Fibroblast of lung (primary cell): ENCODE results near the gene JAK2. TPM values are rescaled to one million over a fixed set of nuclear protein-coding genes. Genes with fewer than 3 reads are reported as not detected.
"Not testable (repeated sequence)": the region's sequence is repeated elsewhere in the genome, so short reads cannot be mapped to it uniquely, and the experiment has no call there.

Experiments used
- DNase-seq, 2 donors: peaks; one replicate each; pipeline versions ENCODE4 v3.0.0 to v3.0.0-alpha.2; 2010; ENCODE audit warnings: low read depth in 2 of 2
- H2AFZ ChIP-seq: 2 replicates; pipeline ENCODE4 v1.5.1; 2012; ENCODE audit warnings: low read length, control low read depth, inconsistent platforms
- H3K27ac ChIP-seq: 2 replicates; pipeline ENCODE4 v1.5.1; 2011; ENCODE audit warnings: low read length, control low read depth; ENCODE audit not compliant: insufficient read depth
- H3K27me3 ChIP-seq: 2 replicates; pipeline ENCODE4 v1.5.1; 2011; ENCODE audit warnings: mild to moderate bottlenecking, low read length; ENCODE audit not compliant: control insufficient read depth, insufficient read depth
- H3K36me3 ChIP-seq: 2 replicates; pipeline ENCODE4 v1.5.1; 2011; ENCODE audit warnings: low read length; ENCODE audit not compliant: control insufficient read depth, insufficient read depth
- H3K4me1 ChIP-seq: 2 replicates; pipeline ENCODE4 v1.5.1; 2011; ENCODE audit warnings: low read length; ENCODE audit not compliant: control insufficient read depth, insufficient read depth; ENCODE audit errors: extremely low read depth
- H3K4me2 ChIP-seq: 2 replicates; pipeline ENCODE4 v1.5.1; 2011; ENCODE audit warnings: low read length, control low read depth; ENCODE audit not compliant: insufficient read depth; ENCODE audit errors: extremely low read depth
- H3K4me3 ChIP-seq, 4 experiments: fragments of 200-600 bp in 1 of 4; sonication (generic) in 1 of 4; replicated peaks in 1 of 4; 2 replicates each; pipeline ENCODE4 v1.5.1; 2011 to 2016; ENCODE audit warnings: low read length in 4 of 4, low read depth in 3 of 4, mild to moderate bottlenecking in 3 of 4, control low read depth in 2 of 4, inconsistent platforms in 1 of 4, mixed read lengths in 1 of 4; ENCODE audit not compliant: insufficient read depth in 1 of 4; ENCODE audit errors: control extremely low read depth in 1 of 4
- H3K79me2 ChIP-seq: 2 replicates; pipeline ENCODE4 v1.5.1; 2012; ENCODE audit warnings: mild to moderate bottlenecking, low read length, inconsistent platforms; ENCODE audit not compliant: control insufficient read depth, insufficient read depth
- H3K9ac ChIP-seq: 2 replicates; pipeline ENCODE4 v1.5.1; 2011; ENCODE audit warnings: mild to moderate bottlenecking, low read length, control low read depth; ENCODE audit not compliant: insufficient read depth
- H3K9me3 ChIP-seq: 2 replicates; pipeline ENCODE4 v1.5.1; 2012; ENCODE audit warnings: low read depth, low read length; ENCODE audit not compliant: control insufficient read depth, insufficient read depth
- H4K20me1 ChIP-seq: 2 replicates; pipeline ENCODE4 v1.5.1; 2011; ENCODE audit warnings: low read length; ENCODE audit not compliant: control insufficient read depth, insufficient read depth; ENCODE audit errors: extremely low read depth
- CTCF ChIP-seq, 2 donors: IDR thresholded peaks in 1 of 2; conservative IDR thresholded peaks in 1 of 2; 1 replicate in 1 of 2; 2 replicates in 1 of 2; pipeline ENCODE4 v1.5.1; 2011 to 2012; ENCODE audit warnings: low read length in 2 of 2, control low read depth in 1 of 2, inconsistent platforms in 1 of 2, low read depth in 1 of 2, mild to moderate bottlenecking in 1 of 2
- EZH2 ChIP-seq: IDR thresholded peaks from 2 replicates; pipeline ENCODE4 v1.5.1; 2012; ENCODE audit warnings: low read length, control low read depth, mild to moderate bottlenecking; ENCODE audit errors: missing control alignments
- polyA plus RNA-seq, 2 donors: library from polyadenylated mRNA; depleted of rRNA in 1 of 2; stranded (reverse) in 1 of 2; unstranded in 1 of 2; fragments of >200 nt; gene quantifications; 2 replicates each; pipeline ENCODE4 v1.2.1, GENCODE V29; 2011 to 2012; ENCODE audit warnings: missing spikeins in 1 of 2
- total RNA-seq: library from RNA; depleted of rRNA; stranded (reverse); fragments of >200 nt; gene quantifications from 2 replicates; pipeline ENCODE4 v1.2.1, GENCODE V29; 2014

The JAK2 gene
- total and polyA plus RNA-seq, 2 donors (not counting 1 experiment from before 2014, with no cell fraction given): 5.0 to 13.4 TPM

GRCh38 chr9:5015934-5016333 lies 30.9 kb downstream of the JAK2 start:
- Histone ChIP-seq H3K9me3 (no peaks in the 10 kb centered on the region), H3K27me3 (no peaks in the 10 kb centered on the region), H3K4me3 (no peak overlapping the region), H3K4me2 (no peak overlapping the region), H3K27ac (no peak overlapping the region), H4K20me1 (no peaks in the 10 kb centered on the region), H3K4me1 (no peaks in the 10 kb centered on the region), H3K36me3 (no peaks in the 10 kb centered on the region), H3K9ac (no peak overlapping the region), H3K79me2 (peaks cover 6% of the 10 kb centered on the region), H2AFZ (no peak overlapping the region)
- no peak for DNase-seq
- no peak for TF ChIP-seq EZH2
- TF ChIP-seq CTCF (conservative IDR thresholded peaks at IDR 0.05 in 1 of 2, IDR thresholded peaks at IDR 0.05 in 1 of 2; ENCODE audit: low read depth in 1 of 2, low read length in 2 of 2): no peak

- Histone ChIP-seq H3K36me3 (no peaks in the 10 kb centered on the region), H3K4me3 (no peak overlapping the region), H3K27me3 (no peaks in the 10 kb centered on the region), H3K9me3 (no peaks in the 10 kb centered on the region), H3K27ac (no peak overlapping the region), H3K9ac (no peak overlapping the region), H2AFZ (no peak overlapping the region), H3K79me2 (no peaks in the 10 kb centered on the region), H3K4me2 (no peak overlapping the region), H4K20me1 (no peaks in the 10 kb centered on the region), H3K4me1 (no peaks in the 10 kb centered on the region)
- peak; percentile 6 to 11 for DNase-seq
- TF ChIP-seq CTCF (conservative IDR thresholded peaks at IDR 0.05 in 1 of 2, IDR thresholded peaks at IDR 0.05 in 1 of 2; ENCODE audit: low read depth in 1 of 2, low read length in 2 of 2) (no peak), EZH2 (no peak)
Measured at GRCh38 chr9:5025416-5025815, 40.3 kb downstream of the JAK2 start.

GRCh38 chr9:5031941-5032340 lies 46.9 kb downstream of the JAK2 start:
- H3K79me2 ChIP-seq: not testable (repeated sequence)

More at GRCh38 chr9:5031941-5032340, 46.9 kb downstream of the JAK2 start:
- not testable (repeated sequence) for H3K9ac ChIP-seq, H3K36me3 ChIP-seq, H4K20me1 ChIP-seq, H3K4me1 ChIP-seq, H3K27me3 ChIP-seq, H3K4me3 ChIP-seq, H2AFZ ChIP-seq, H3K27ac ChIP-seq, H3K4me2 ChIP-seq, DNase-seq, H3K9me3 ChIP-seq
